Stimulated activated CD8-positive, alpha-beta memory T cell treated with anti-CD3 and anti-CD28 coated beads, Interleukin-12 subunit alpha, Interleukin-12 subunit beta, amount 100 ng/mL, for 4 hours (primary cell): ENCODE data around the gene KDSR.

Source experiments
- DNase-seq: peaks from one replicate; pipeline ENCODE4 v3.0.0-alpha.2; 2020; ENCODE audit warnings: low read depth

KDSR gene

GRCh38 chr18:63367053-63367953 lies at the start of gene KDSR:
Gene KDSR, minus strand, starts transcription at chr18:63367206. Its CDS starts 88 bp downstream, at chr18:63367118.
- DNase-seq: peak; percentile 70

- DNase-seq: no peak
Observed at GRCh38 chr18:63412953-63413352, 45.9 kb upstream of the KDSR start.

- no peak for DNase-seq
Observed at GRCh38 chr18:63410792-63411191, 43.8 kb upstream of the KDSR start.

- no peak for DNase-seq
Observed at GRCh38 chr18:63409301-63409700, 42.3 kb upstream of the KDSR start.

GRCh38 chr18:63407734-63408133 lies 40.7 kb upstream of the KDSR start:
- no peak for DNase-seq

- DNase-seq: no peak
Observed at GRCh38 chr18:63405986-63406385, 39.0 kb upstream of the KDSR start.

- no peak for DNase-seq
Observed at GRCh38 chr18:63402246-63403162, 35.5 kb upstream of the KDSR start.

GRCh38 chr18:63399300-63399699 lies 32.3 kb upstream of the KDSR start:
- no peak for DNase-seq

GRCh38 chr18:63397349-63397748 lies 30.3 kb upstream of the KDSR start:
- DNase-seq: no peak

GRCh38 chr18:63395503-63395902 lies 28.5 kb upstream of the KDSR start:
- DNase-seq: no peak

- no peak for DNase-seq
Observed at GRCh38 chr18:63394954-63395353, 27.9 kb upstream of the KDSR start.

- no peak for DNase-seq
Observed at GRCh38 chr18:63387861-63388260, 20.9 kb upstream of the KDSR start.

- no peak for DNase-seq
Observed at GRCh38 chr18:63382843-63383242, 15.8 kb upstream of the KDSR start.

- DNase-seq: no peak
Observed at GRCh38 chr18:63379639-63379962, 12.6 kb upstream of the KDSR start.

GRCh38 chr18:63378919-63379638 lies 12.1 kb upstream of the KDSR start:
- no peak for DNase-seq

- DNase-seq: no peak
Observed at GRCh38 chr18:63377275-63377980, 10.4 kb upstream of the KDSR start.

GRCh38 chr18:63376538-63376937 lies 9.5 kb upstream of the KDSR start:
- DNase-seq: no peak

GRCh38 chr18:63374540-63374939 lies 7.5 kb upstream of the KDSR start:
- DNase-seq: no peak

GRCh38 chr18:63373161-63373560 lies 6.2 kb upstream of the KDSR start:
- no peak for DNase-seq

GRCh38 chr18:63368611-63369010 lies 1.6 kb upstream of the KDSR start:
- DNase-seq: no peak

- DNase-seq: peak; percentile 44
Observed at GRCh38 chr18:63366213-63367052, 573 bp downstream of the KDSR start.
